H1 (cell line): Measurements from ENCODE around the gene LHX5. TPM values are rescaled to one million over a fixed set of nuclear protein-coding genes. Genes with fewer than 3 reads are reported as not detected.

ENCODE experiments used
- CTBP2 ChIP-seq: IDR thresholded peaks from 2 replicates; pipeline ENCODE4 v1.7.0; 2011; ENCODE audit warnings: borderline replicate concordance, mild to moderate bottlenecking, moderate library complexity, mixed read lengths, low read length; ENCODE audit not compliant: insufficient read depth, insufficient read length
- EP300 ChIP-seq, 2 experiments: IDR thresholded peaks; 1 replicate in 1 of 2; 2 replicates in 1 of 2; pipeline ENCODE4 v1.6.1; 2011 to 2012; ENCODE audit warnings: low read depth in 2 of 2, low read length in 2 of 2, mild to moderate bottlenecking in 2 of 2, borderline replicate concordance in 1 of 2, inconsistent platforms in 1 of 2, moderate library complexity in 1 of 2
- EZH2 ChIP-seq: fragments of 200-600 bp; sonication (generic); IDR thresholded peaks from 2 replicates; pipeline ENCODE4 v1.7.1; 2012; ENCODE audit warnings: low read depth, mild to moderate bottlenecking, moderate library complexity, low read length, inconsistent platforms; ENCODE audit not compliant: severe bottlenecking
- NANOG ChIP-seq: IDR thresholded peaks from 2 replicates; pipeline ENCODE4 v1.6.1; 2011; ENCODE audit warnings: low read length, low read depth, mild to moderate bottlenecking, inconsistent platforms; ENCODE audit not compliant: insufficient read depth, poor library complexity, severe bottlenecking
- PHF8 ChIP-seq: fragments of 200-600 bp; sonication (generic); conservative IDR thresholded peaks from 2 replicates; pipeline ENCODE4 v1.7.1; 2012; ENCODE audit warnings: low read depth, mild to moderate bottlenecking, inconsistent platforms, low read length, moderate library complexity
- polyA plus RNA-seq, 7 experiments: library from polyadenylated mRNA; depleted of rRNA in 3 of 7; stranded (reverse) in 5 of 7; unstranded in 2 of 7; fragments of >200 nt in 5 of 7; fragments of 200-250 nt in 2 of 7; gene quantifications; 1 replicate in 5 of 7; 2 replicates in 1 of 7; 4 replicates in 1 of 7; pipeline versions ENCODE4 v1.2.1 to v1.2.3, GENCODE V29; 2011 to 2013; ENCODE audit warnings: missing spikeins in 2 of 7, mixed read lengths in 2 of 7
- total RNA-seq: library from RNA; stranded (reverse); fragmentation: NEBNext Ultra II Directional; extraction: Animal tissue kit (Norgen Biotek cat#: 25700); gene quantifications from 2 replicates; pipeline ENCODE4 v1.2.1, GENCODE V29; 2021

LHX5 gene
- total and polyA plus RNA-seq, 2 of the 8 experiments (the other 6 are each of a cell fraction or from before 2014, with no cell fraction given): 0.47 to 1.1 TPM

GRCh38 chr12:113462998-113463745 is 8.5 kb downstream of the LHX5 start (continued):
- TF ChIP-seq EZH2 (peak; percentile 95), CTBP2 (peak; percentile 52), PHF8 (no peak), NANOG (no peak), EP300 (IDR thresholded peaks at IDR 0.05; ENCODE audit: borderline replicate concordance in 1 of 2, low read depth in 2 of 2, low read length in 2 of 2) (no peak)
